ENCODE measurements around the gene PLA2G7. TPM values are rescaled to one million over a fixed set of nuclear protein-coding genes. Genes with fewer than 3 reads are reported as not detected.

PLA2G7 gene
- total and polyA plus RNA-seq, 9 donors = 0.18 to 15.1 (median 1.6) TPM

DNA sequence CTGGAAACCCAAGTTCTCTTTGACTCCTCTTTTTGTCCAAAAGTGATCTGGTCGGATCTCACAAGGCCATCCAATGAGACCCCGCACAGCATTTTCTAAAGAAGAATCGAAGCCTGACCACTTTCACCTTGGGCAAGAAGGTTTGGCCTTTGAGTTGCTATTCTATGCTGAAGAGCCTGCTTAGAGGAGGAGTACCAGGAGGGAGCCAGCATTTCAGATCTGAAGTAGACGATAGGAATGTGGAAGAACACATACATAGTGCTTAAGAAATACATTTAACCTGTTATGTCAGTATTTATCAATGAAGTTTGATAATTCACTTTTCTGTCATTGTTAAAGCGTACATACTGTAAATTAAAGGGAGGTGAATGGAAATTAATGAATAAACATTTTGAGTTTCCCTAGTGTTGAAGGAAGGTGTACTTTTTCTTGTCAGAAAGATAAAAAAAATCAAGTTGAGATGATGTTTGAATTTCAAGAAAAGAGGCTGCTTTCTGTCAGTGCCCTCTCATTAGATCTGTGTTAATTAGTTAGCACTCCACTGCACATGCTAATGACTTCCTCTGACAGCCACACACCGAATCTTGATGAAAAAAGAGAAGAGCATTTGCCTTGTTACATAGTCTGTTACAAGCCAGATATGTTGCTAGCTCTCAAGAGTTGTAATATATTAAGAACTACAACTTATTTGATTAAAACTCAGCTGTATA lies 58.4 kb downstream of the PLA2G7 start:
- no peaks in the 10 kb centered on the region for H3K36me3 ChIP-seq
- DNase-seq = no peak

DNA sequence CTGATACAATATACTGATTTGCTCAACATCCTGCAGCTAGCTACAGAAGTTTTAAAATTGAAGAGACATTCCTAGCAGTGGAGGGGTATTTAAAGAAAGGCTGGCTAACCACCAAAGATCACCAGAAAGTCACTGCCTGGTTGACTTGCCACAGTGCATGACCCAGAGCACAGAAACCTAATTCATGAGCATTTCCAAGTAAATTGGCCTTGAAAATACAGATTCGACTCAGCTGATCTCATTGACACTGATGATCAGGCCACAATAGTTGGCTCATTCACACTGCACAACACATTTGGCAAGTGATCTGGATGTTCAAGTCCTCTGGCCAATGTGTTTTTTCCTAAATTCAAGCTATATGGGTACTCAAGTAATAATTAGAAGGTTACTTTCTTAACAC lies 60.8 kb downstream of the PLA2G7 start:
- Histone ChIP-seq H3K36me3 (no peaks in the 10 kb centered on the region), H3K27ac (no peak overlapping the region), H3K27me3 (no peaks in the 10 kb centered on the region), H3K4me3 (no peak overlapping the region), H3K4me1 (ENCODE audit: insufficient read depth) (no peaks in the 10 kb centered on the region), H3K9me3 (no peaks in the 10 kb centered on the region)
- WGBS, 3 donors = 38 to 79% (median 42%) methylated on average over 1 of the region's 1 CpG
- intact Hi-C loops (cut with DNase I) = no loop called here
- DNase-seq = no peak
- TF ChIP-seq, protein P1, sequence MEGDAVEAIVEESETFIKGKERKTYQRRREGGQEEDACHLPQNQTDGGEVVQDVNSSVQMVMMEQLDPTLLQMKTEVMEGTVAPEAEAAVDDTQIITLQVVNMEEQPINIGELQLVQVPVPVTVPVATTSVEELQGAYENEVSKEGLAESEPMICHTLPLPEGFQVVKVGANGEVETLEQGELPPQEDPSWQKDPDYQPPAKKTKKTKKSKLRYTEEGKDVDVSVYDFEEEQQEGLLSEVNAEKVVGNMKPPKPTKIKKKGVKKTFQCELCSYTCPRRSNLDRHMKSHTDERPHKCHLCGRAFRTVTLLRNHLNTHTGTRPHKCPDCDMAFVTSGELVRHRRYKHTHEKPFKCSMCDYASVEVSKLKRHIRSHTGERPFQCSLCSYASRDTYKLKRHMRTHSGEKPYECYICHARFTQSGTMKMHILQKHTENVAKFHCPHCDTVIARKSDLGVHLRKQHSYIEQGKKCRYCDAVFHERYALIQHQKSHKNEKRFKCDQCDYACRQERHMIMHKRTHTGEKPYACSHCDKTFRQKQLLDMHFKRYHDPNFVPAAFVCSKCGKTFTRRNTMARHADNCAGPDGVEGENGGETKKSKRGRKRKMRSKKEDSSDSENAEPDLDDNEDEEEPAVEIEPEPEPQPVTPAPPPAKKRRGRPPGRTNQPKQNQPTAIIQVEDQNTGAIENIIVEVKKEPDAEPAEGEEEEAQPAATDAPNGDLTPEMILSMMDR (IDR thresholded peaks at IDR 0.05) = no peak
- TF ChIP-seq POLR2A (IDR thresholded peaks at IDR 0.05) = no peak
- no peak for TF ChIP-seq EP300 (IDR thresholded peaks at IDR 0.05)

More for the DNA sequence above, 58.4 kb downstream of the PLA2G7 start:
- Histone ChIP-seq H3K27me3 (no peaks in the 10 kb centered on the region), H3K4me3 (no peak overlapping the region), H3K27ac (no peak overlapping the region), H3K9me3 (no peaks in the 10 kb centered on the region), H3K4me1 (ENCODE audit: insufficient read depth) (no peaks in the 10 kb centered on the region)
- no peak for TF ChIP-seq POLR2A (IDR thresholded peaks at IDR 0.05)
- TF ChIP-seq EP300 (IDR thresholded peaks at IDR 0.05) = no peak
- TF ChIP-seq, protein P1 (IDR thresholded peaks at IDR 0.05) = no peak
- WGBS, 3 donors = 83 to 87% (median 85%) methylated on average over 6 of the region's 6 CpGs
- intact Hi-C loops (cut with DNase I) = no loop called here

DNA sequence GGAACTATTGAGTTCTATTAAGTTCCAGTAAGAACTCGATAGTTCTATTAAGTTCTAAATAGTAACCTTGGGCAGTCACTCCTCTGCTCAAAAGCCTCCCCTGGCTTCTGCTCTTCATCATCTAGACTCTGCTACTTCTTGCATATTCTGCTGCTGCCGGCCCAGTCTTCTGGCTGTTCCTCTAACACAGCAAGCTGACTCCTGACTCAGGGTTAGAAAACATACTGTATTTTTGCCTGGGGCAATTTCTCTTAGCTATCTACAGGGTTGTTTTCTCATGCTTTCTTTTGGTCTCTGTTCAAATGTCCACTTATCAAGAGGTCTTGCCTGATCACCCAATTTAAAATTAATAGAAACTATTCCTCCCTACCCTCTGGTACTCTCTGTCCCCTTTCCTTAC lies 67.8 kb downstream of the PLA2G7 start:
- H3K4me1 ChIP-seq (ENCODE audit: insufficient read depth) = no peaks in the 10 kb centered on the region
- H3K9me3 ChIP-seq = no peaks in the 10 kb centered on the region
- H3K27ac ChIP-seq = no peak overlapping the region
- WGBS, 3 donors = 93 to 97% (median 96%) methylated on average over 2 of the region's 2 CpGs
- no peak overlapping the region for H3K4me3 ChIP-seq
- TF ChIP-seq POLR2A (IDR thresholded peaks at IDR 0.05) = no peak
- TF ChIP-seq EP300 (IDR thresholded peaks at IDR 0.05) = no peak
- TF ChIP-seq, protein P1 (IDR thresholded peaks at IDR 0.05) = no peak
- DNase-seq = no peak
- H3K27me3 ChIP-seq = no peaks in the 10 kb centered on the region
- intact Hi-C loops (cut with DNase I) = no loop called here
- H3K36me3 ChIP-seq = no peaks in the 10 kb centered on the region

DNA sequence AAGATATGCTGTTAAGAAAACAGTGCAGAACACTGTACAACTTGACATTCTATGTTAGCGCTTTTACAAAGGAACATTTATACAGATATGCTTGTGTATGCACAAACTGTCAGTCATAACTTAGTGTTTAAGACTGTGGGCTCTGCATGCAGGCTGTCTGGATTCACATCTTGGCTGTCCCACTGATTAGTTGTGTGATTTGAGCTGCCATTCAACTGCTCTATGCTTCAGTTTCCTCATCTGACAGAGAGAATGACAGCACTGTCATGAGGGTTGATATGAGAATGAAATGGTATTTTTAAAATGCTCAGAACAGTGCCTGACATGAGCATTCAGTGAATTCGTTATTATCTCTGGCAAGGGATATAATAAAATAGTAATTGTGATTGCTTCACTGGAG lies 73.7 kb downstream of the PLA2G7 start:
- Histone ChIP-seq H3K27ac (no peak overlapping the region), H3K27me3 (no peaks in the 10 kb centered on the region), H3K9me3 (no peaks in the 10 kb centered on the region), H3K36me3 (no peaks in the 10 kb centered on the region), H3K4me3 (no peak overlapping the region), H3K4me1 (ENCODE audit: insufficient read depth) (no peaks in the 10 kb centered on the region)
- TF ChIP-seq EP300 (IDR thresholded peaks at IDR 0.05) (no peak), POLR2A (IDR thresholded peaks at IDR 0.05) (no peak)
- TF ChIP-seq, protein P1 (IDR thresholded peaks at IDR 0.05) = no peak
- intact Hi-C loops (cut with DNase I) = no loop called here
- no peak for DNase-seq
- 70 to 78% (median 74%) methylated on average over 2 of the region's 2 CpGs for WGBS, 3 donors

Data from ovary (tissue), 9 donors.